Mesendoderm (in vitro differentiated cells): ENCODE measurements around the gene POLR1E.

Experiments
- DNase-seq: peaks from one replicate; pipeline ENCODE4 v3.0.0; 2013
- H2AK5ac ChIP-seq: 2 replicates; pipeline ENCODE4 v1.6.1; 2013; ENCODE audit warnings: low read length, inconsistent platforms
- H2BK120ac ChIP-seq: 2 replicates; pipeline ENCODE4 v1.6.1; 2013; ENCODE audit warnings: low read depth, mild to moderate bottlenecking, low read length, moderate library complexity, mixed read lengths
- H2BK15ac ChIP-seq: replicated peaks from 2 replicates; pipeline ENCODE4 v1.6.1; 2013; ENCODE audit warnings: low read depth, mild to moderate bottlenecking, moderate library complexity
- H2BK5ac ChIP-seq: 2 replicates; pipeline ENCODE4 v1.6.1; 2013; ENCODE audit warnings: low read length, inconsistent platforms
- H3K18ac ChIP-seq: 2 replicates; pipeline ENCODE4 v1.6.1; 2013; ENCODE audit warnings: mild to moderate bottlenecking, low read length, mixed read lengths
- H3K23ac ChIP-seq: one replicate; pipeline ENCODE4 v1.6.1; 2013; ENCODE audit warnings: low read length
- H3K27ac ChIP-seq: 2 replicates; pipeline ENCODE4 v1.5.1; 2013; ENCODE audit warnings: low read depth, mild to moderate bottlenecking, inconsistent platforms, low read length, moderate library complexity
- H3K27me3 ChIP-seq: 2 replicates; pipeline ENCODE4 v1.6.1; 2013; ENCODE audit warnings: low read length, control low read depth, mild to moderate bottlenecking, inconsistent platforms; ENCODE audit not compliant: insufficient read depth, poor library complexity
- H3K36me3 ChIP-seq: 2 replicates; pipeline ENCODE4 v1.6.1; 2013; ENCODE audit warnings: low read length, inconsistent platforms; ENCODE audit not compliant: control insufficient read depth, insufficient read depth
- H3K4ac ChIP-seq: one replicate; pipeline ENCODE4 v1.6.1; 2013; ENCODE audit warnings: low read depth, mild to moderate bottlenecking, low read length, moderate library complexity
- H3K4me1 ChIP-seq: 2 replicates; pipeline ENCODE4 v1.6.1; 2013; ENCODE audit warnings: low read depth, low read length, inconsistent platforms; ENCODE audit not compliant: control insufficient read depth
- H3K4me2 ChIP-seq: 2 replicates; pipeline ENCODE4 v1.6.1; 2013; ENCODE audit warnings: low read length
- H3K4me3 ChIP-seq: 2 replicates; pipeline ENCODE4 v1.5.1; 2013; ENCODE audit warnings: mild to moderate bottlenecking, low read length
- H3K56ac ChIP-seq: one replicate; pipeline ENCODE4 v1.6.1; 2013; ENCODE audit warnings: low read length
- H3K79me1 ChIP-seq: 2 replicates; pipeline ENCODE4 v1.6.1; 2013; ENCODE audit warnings: low read length, inconsistent platforms
- H3K79me2 ChIP-seq: 2 replicates; pipeline ENCODE4 v1.6.1; 2013; ENCODE audit warnings: mild to moderate bottlenecking, low read length; ENCODE audit not compliant: control insufficient read depth, insufficient read depth
- H3K9ac ChIP-seq: 2 replicates; pipeline ENCODE4 v1.6.1; 2013; ENCODE audit warnings: low read length, inconsistent platforms
- H4K5ac ChIP-seq: one replicate; pipeline ENCODE4 v1.6.1; 2013; ENCODE audit warnings: low read length
- H4K8ac ChIP-seq: one replicate; pipeline ENCODE4 v1.6.1; 2013; ENCODE audit warnings: low read depth, mild to moderate bottlenecking, control low read depth, low read length, moderate library complexity
- WGBS: extraction: QIAGEN DNeasy Blood & Tissue Kit; methylation state at CpG from one replicate; pipeline ENCODE4 v1.1.7; 2013; ENCODE audit warnings: low lambda C conversion rate, missing lambda C conversion rate; ENCODE audit not compliant: insufficient coverage; ENCODE audit errors: extremely low coverage; 5-methylcytosine and 5-hydroxymethylcytosine counted together

The POLR1E gene

GRCh38 chr9:37447111-37447510 lies 38.6 kb upstream of the POLR1E start:
- Histone ChIP-seq H2BK120ac (no peak overlapping the region), H3K4me3 (no peak overlapping the region), H3K56ac (no peak overlapping the region), H3K23ac (no peak overlapping the region), H3K79me2 (peaks cover 34% of the 10 kb centered on the region), H3K79me1 (peaks cover 19% of the 10 kb centered on the region), H2AK5ac (no peak overlapping the region), H4K8ac (no peak overlapping the region), H3K4me1 (peaks cover 9% of the 10 kb centered on the region), H3K4ac (no peak overlapping the region), H3K4me2 (no peak overlapping the region), H3K27ac (no peak overlapping the region), H4K5ac (no peak overlapping the region), H2BK5ac (no peak overlapping the region), H2BK15ac (no peak overlapping the region), H3K36me3 (peaks cover 1% of the 10 kb centered on the region), H3K27me3 (no peaks in the 10 kb centered on the region), H3K18ac (no peak overlapping the region), H3K9ac (no peak overlapping the region)
- DNase-seq, result peak; percentile 68

DNA sequence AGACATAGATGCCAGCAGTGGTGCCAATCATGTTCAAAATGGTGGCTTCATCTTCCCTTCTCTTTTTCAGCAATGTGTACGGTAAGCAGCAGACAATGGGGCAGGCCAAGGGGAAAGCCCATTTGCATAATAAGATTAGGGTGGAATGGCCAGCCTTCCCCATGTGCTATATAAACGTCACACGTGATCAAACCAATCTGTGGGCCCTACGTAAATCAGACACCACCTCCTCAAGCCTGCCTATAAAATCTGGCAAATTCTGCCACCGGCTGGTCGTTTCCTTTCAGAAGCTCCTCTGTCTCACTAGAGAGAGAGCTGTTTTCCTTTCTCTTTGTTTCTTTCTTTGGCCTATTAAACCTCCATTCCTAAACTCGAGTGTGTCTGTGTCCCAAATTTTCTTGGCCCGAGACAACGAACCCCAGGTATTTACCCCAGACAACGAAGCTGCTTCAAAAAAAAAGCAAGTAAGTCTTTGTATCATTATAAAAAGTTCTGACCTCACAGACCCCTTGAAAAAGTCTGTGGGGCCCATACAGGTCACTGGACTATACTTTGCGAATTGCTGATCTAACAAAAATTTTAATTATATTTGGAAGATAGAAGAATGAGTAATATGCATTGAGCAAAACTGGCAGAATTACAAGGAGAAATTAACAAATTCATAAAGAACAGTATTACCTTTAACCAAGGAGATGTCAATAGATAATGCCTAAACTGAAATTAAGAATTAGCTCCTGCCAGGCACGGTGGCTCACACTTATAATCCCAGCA lies 35.7 kb upstream of the POLR1E start:
- Histone ChIP-seq H3K4me2 (no peak overlapping the region), H2BK15ac (no peak overlapping the region), H3K4me3 (no peak overlapping the region), H2AK5ac (no peak overlapping the region), H3K27ac (no peak overlapping the region), H2BK120ac (no peak overlapping the region), H3K9ac (peak overlapping the region; percentile 8), H2BK5ac (no peak overlapping the region), H3K23ac (no peak overlapping the region), H3K79me2 (peaks cover 46% of the 10 kb centered on the region), H3K4ac (no peak overlapping the region), H4K5ac (no peak overlapping the region), H3K4me1 (peaks cover 9% of the 10 kb centered on the region), H3K79me1 (peaks cover 21% of the 10 kb centered on the region), H4K8ac (no peak overlapping the region), H3K18ac (no peak overlapping the region), H3K36me3 (no peaks in the 10 kb centered on the region), H3K27me3 (no peaks in the 10 kb centered on the region), H3K56ac (no peak overlapping the region)
- no CpG with 5 or more reads among the region's 12 CpGs for WGBS
- peak; percentile 85 for DNase-seq

DNA sequence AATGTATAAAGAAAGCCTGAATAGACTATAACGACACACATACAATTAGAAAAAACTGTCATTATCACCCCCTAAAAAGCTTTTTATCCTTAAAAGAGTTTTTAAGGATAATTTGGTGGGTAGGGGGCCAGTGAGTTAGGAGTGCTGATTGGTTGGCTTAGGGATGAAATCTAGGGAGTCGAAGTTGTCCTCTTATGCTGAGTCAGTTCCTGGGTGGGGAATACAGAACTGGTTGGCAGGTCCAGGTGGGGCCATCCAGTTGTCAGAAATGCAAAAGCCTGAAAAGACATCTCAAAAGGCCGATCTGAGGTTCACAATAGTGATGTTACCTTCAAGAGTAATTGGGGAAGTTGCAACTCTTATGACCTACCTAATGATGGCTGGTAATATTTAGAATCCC lies 34.1 kb upstream of the POLR1E start:
- Histone ChIP-seq H3K4me3 (no peak overlapping the region), H3K79me1 (peaks cover 22% of the 10 kb centered on the region), H3K4me2 (no peak overlapping the region), H4K5ac (no peak overlapping the region), H2BK5ac (no peak overlapping the region), H3K9ac (no peak overlapping the region), H3K27ac (no peak overlapping the region), H3K27me3 (no peaks in the 10 kb centered on the region), H3K4me1 (peaks cover 7% of the 10 kb centered on the region), H3K79me2 (peaks cover 50% of the 10 kb centered on the region), H2BK120ac (no peak overlapping the region), H3K23ac (no peak overlapping the region), H3K4ac (no peak overlapping the region), H3K36me3 (no peaks in the 10 kb centered on the region), H2AK5ac (no peak overlapping the region), H3K56ac (no peak overlapping the region), H2BK15ac (no peak overlapping the region), H3K18ac (no peak overlapping the region), H4K8ac (no peak overlapping the region)
- DNase-seq, result no peak
- no CpG with 5 or more reads among the region's 3 CpGs for WGBS

DNA sequence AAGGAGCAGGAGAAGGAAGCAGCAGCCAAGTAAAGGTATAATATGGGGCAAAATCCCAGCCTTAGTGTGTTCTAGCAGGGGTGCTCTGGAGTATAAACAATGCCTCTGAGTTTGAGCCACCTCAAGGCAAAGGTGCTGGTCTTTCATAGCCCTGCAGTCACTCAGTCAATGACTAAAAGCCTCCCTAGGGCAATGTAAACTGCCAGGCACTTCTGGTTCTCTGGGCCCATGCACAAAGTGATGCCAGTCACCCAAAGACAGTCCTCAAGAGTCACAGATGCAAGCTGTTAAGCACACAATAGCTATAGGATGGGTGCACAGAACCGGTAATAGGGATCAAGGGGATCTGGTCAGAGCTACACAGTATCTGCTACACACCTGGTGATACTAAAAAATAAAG lies 33.1 kb upstream of the POLR1E start:
- WGBS, result no CpG with 5 or more reads among the region's 1 CpG
- H3K27me3 ChIP-seq, result no peaks in the 10 kb centered on the region
- H4K5ac ChIP-seq, result no peak overlapping the region

GRCh38 chr9:37453827-37454226 lies 31.9 kb upstream of the POLR1E start:
- Histone ChIP-seq H4K5ac (no peak overlapping the region), H3K79me2 (peaks cover 54% of the 10 kb centered on the region), H3K27me3 (no peaks in the 10 kb centered on the region), H2AK5ac (no peak overlapping the region), H2BK5ac (no peak overlapping the region), H3K4me3 (no peak overlapping the region), H3K9ac (no peak overlapping the region), H3K27ac (no peak overlapping the region), H2BK120ac (no peak overlapping the region), H3K4ac (no peak overlapping the region), H3K4me2 (no peak overlapping the region), H3K79me1 (peaks cover 21% of the 10 kb centered on the region), H3K56ac (no peak overlapping the region), H4K8ac (no peak overlapping the region), H3K18ac (no peak overlapping the region), H2BK15ac (no peak overlapping the region), H3K23ac (no peak overlapping the region), H3K36me3 (no peaks in the 10 kb centered on the region), H3K4me1 (no peaks in the 10 kb centered on the region)
- DNase-seq, result no peak
- WGBS, result no CpG with 5 or more reads among the region's 1 CpG

More for the DNA sequence above, 33.1 kb upstream of the POLR1E start:
- Histone ChIP-seq H3K36me3 (no peaks in the 10 kb centered on the region), H3K4ac (no peak overlapping the region), H3K79me2 (peaks cover 56% of the 10 kb centered on the region), H3K4me1 (peaks cover 5% of the 10 kb centered on the region), H3K27ac (no peak overlapping the region), H3K56ac (no peak overlapping the region), H2BK120ac (no peak overlapping the region), H2BK5ac (no peak overlapping the region), H3K79me1 (peaks cover 20% of the 10 kb centered on the region), H3K4me3 (no peak overlapping the region), H3K9ac (no peak overlapping the region), H3K4me2 (no peak overlapping the region), H4K8ac (no peak overlapping the region), H3K23ac (no peak overlapping the region), H2AK5ac (no peak overlapping the region), H3K18ac (no peak overlapping the region), H2BK15ac (no peak overlapping the region)
- no peak for DNase-seq

DNA sequence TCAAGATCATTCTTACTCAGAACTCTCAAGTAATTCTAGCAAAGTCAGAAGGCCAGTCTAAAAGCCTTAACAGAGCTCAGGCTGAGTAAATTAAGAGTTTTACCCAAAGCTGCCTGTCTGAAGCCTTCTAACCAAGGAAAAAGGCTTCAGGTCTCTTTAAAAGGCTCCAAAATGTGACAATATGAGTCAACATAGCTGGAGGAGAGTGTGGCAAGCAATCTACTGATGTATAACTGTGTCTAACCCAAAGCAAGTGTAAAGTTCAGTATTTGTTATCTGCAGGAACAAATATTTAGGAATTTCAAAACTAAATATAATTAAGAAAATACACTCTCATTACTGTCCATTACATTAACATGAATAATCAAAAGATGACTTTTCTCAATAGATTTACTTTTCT lies 31.5 kb upstream of the POLR1E start:
- H4K8ac ChIP-seq, result no peak overlapping the region
- no peak overlapping the region for H3K9ac ChIP-seq
- H3K18ac ChIP-seq, result no peak overlapping the region
- no peak overlapping the region for H3K4ac ChIP-seq
- no peaks in the 10 kb centered on the region for H3K27me3 ChIP-seq
- H3K27ac ChIP-seq, result no peak overlapping the region
- no peak overlapping the region for H2BK120ac ChIP-seq
- no peak overlapping the region for H3K4me3 ChIP-seq
- no peak for DNase-seq
- H2BK5ac ChIP-seq, result no peak overlapping the region
- H3K23ac ChIP-seq, result no peak overlapping the region
- H2BK15ac ChIP-seq, result no peak overlapping the region
- H3K79me2 ChIP-seq, result peaks cover 53% of the 10 kb centered on the region
- H3K4me2 ChIP-seq, result no peak overlapping the region
- no peaks in the 10 kb centered on the region for H3K4me1 ChIP-seq
- no peak overlapping the region for H3K56ac ChIP-seq
- H2AK5ac ChIP-seq, result no peak overlapping the region
- H4K5ac ChIP-seq, result no peak overlapping the region
- peaks cover 21% of the 10 kb centered on the region for H3K79me1 ChIP-seq
- H3K36me3 ChIP-seq, result no peaks in the 10 kb centered on the region
